ENCODE measurements around the gene SHISA4. TPM values are rescaled to one million over a fixed set of nuclear protein-coding genes. Genes with fewer than 3 reads are reported as not detected.
A peak's percentile ranks its signal among the peaks of the same experiment; 100 is the strongest.

The SHISA4 gene
- total RNA-seq, 1 experiment from 2014 or later, result 6.3 TPM

- DNase-seq (ENCODE audit: low spot score), result no peak
- Mint-ChIP-seq H3K27ac (no peak overlapping the region), H3K27me3 (ENCODE audit: low read depth) (no peaks in the 10 kb centered on the region), H3K9me3 (no peaks in the 10 kb centered on the region), H3K4me3 (no peak overlapping the region), H3K4me1 (no peaks in the 10 kb centered on the region), H3K36me3 (no peaks in the 10 kb centered on the region)
- ChIA-PET CTCF (interaction anchor here (0.5 to 5.8 kb wide), 6 partner anchors 9 to 105 kb away, joined by 3 to 30 read pairs (median 3); partner anchors contain the start of gene ELF3), POLR2A (interaction anchor here (1.1 kb wide), 1 partner anchor 37 kb away, joined by 3 read pairs; no protein-coding TSS in a partner anchor)
- ATAC-seq, result no peak
- TF ChIP-seq ZNF317 (CRISPR knock-in tag; IDR thresholded peaks at IDR 0.05; ENCODE audit: borderline replicate concordance, low read depth) (peak; percentile 92), ZNF121 (CRISPR knock-in tag; IDR thresholded peaks at IDR 0.05) (no peak), ELF4 (CRISPR knock-in tag; IDR thresholded peaks at IDR 0.05; ENCODE audit: low read depth) (no peak)
Measured at GRCh38 chr1:201905234-201905890, 16.7 kb downstream of the SHISA4 start.

- no peak overlapping the region for H3K4me3 Mint-ChIP-seq
- H3K36me3 Mint-ChIP-seq, result no peaks in the 10 kb centered on the region
- TF ChIP-seq ZSCAN18 (CRISPR knock-in tag; IDR thresholded peaks at IDR 0.05) (no peak), ZNF671 (CRISPR knock-in tag; IDR thresholded peaks at IDR 0.05) (no peak), FOXP4 (CRISPR knock-in tag; IDR thresholded peaks at IDR 0.05) (no peak), ZBTB21 (CRISPR knock-in tag; IDR thresholded peaks at IDR 0.05; ENCODE audit: borderline replicate concordance) (no peak), AFF4 (CRISPR knock-in tag; IDR thresholded peaks at IDR 0.05; ENCODE audit: borderline replicate concordance) (no peak), NFE2L1 (CRISPR knock-in tag; IDR thresholded peaks at IDR 0.05) (no peak), IRF2 (CRISPR knock-in tag; IDR thresholded peaks at IDR 0.05; ENCODE audit: borderline replicate concordance, low read depth) (no peak), PREB (CRISPR knock-in tag; IDR thresholded peaks at IDR 0.05; ENCODE audit: borderline replicate concordance) (no peak), ZNF263 (CRISPR knock-in tag; IDR thresholded peaks at IDR 0.05; ENCODE audit: low read depth) (no peak), RORB (CRISPR knock-in tag; IDR thresholded peaks at IDR 0.05) (no peak), TEAD1 (CRISPR knock-in tag; IDR thresholded peaks at IDR 0.05) (no peak), EMX1 (CRISPR knock-in tag; IDR thresholded peaks at IDR 0.05) (no peak), NR3C1 (CRISPR knock-in tag; conservative IDR thresholded peaks at IDR 0.05; ENCODE audit: low read depth) (no peak), ATF2 (CRISPR knock-in tag; IDR thresholded peaks at IDR 0.05; ENCODE audit: borderline replicate concordance, low read depth) (no peak), GABPB1 (CRISPR knock-in tag; IDR thresholded peaks at IDR 0.05) (no peak), HMGA2 (CRISPR knock-in tag; IDR thresholded peaks at IDR 0.05) (no peak), ZNF532 (CRISPR knock-in tag; IDR thresholded peaks at IDR 0.05; ENCODE audit: borderline replicate concordance) (no peak)
- POLR2A ChIA-PET, result no interaction called here
- CTCF ChIA-PET, result interaction anchor here (1.0 to 5.8 kb wide), 2 partner anchors 10 to 34 kb away, joined by 3 to 30 read pairs; no protein-coding TSS in a partner anchor
- H3K4me1 Mint-ChIP-seq, result no peaks in the 10 kb centered on the region
- no peak for ATAC-seq
- no peak for DNase-seq (ENCODE audit: low spot score)
- H3K9me3 Mint-ChIP-seq, result no peaks in the 10 kb centered on the region
- H3K27me3 Mint-ChIP-seq (ENCODE audit: low read depth), result no peaks in the 10 kb centered on the region
- no peak overlapping the region for H3K27ac Mint-ChIP-seq
Measured at GRCh38 chr1:201906336-201906735, 17.6 kb downstream of the SHISA4 start.
